ENCODE results near the gene MYO3A.
"Not testable (repeated sequence)": the region's sequence is repeated elsewhere in the genome, so short reads cannot be mapped to it uniquely, and the experiment has no call there.

The MYO3A gene

DNA sequence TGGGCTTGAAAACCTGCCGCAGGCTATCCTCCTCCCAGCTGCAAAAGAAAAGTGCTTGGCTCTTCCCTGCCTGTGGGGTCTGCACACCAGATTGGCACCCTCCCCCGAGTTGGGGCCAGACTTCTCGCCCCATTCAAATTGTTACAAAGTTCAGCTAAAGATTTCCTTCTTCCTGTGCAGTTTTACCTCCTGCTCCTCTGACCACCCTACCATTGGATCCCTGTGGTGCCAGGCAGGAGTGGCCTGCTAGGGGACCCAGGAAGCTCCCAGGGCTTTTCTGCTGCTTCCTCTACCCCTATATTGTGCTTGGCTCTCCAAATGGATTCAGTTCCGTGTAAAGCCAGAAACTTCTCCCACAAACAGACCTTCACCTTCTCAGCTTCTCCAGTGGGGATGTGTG lies 147.4 kb downstream of the MYO3A start:
- no peak for DNase-seq (ENCODE audit: low read depth, low spot score)

DNA sequence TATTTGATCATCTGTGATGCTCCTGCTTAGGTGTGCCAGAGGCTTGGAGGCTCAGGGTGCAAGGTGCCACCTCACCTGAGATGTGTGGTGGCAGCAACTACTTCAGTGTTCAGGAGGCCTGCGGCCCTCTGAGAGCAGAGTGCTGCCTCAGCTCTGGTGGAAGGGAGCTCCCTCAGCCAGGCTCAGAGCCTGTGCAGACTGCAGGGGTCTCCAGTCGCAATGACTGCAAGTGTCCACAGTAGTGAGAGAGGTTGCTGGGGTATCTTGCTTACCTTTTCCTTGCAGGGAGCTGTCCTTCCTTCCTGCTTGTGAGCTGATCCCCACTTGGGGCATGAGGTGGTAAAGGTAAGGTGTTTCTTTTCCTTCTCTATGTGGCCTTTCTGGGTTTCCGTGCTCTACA lies 151.5 kb downstream of the MYO3A start:
- DNase-seq (ENCODE audit: low read depth, low spot score): no peak

GRCh38 chr10:26087666-26088065 lies 153.6 kb downstream of the MYO3A start:
- DNase-seq (ENCODE audit: low read depth, low spot score): no peak

GRCh38 chr10:26090026-26090425 lies 156.0 kb downstream of the MYO3A start:
- no peak for DNase-seq (ENCODE audit: low read depth, low spot score)

GRCh38 chr10:26090762-26091161 lies 156.7 kb downstream of the MYO3A start:
- no peak for DNase-seq (ENCODE audit: low read depth, low spot score)

DNA sequence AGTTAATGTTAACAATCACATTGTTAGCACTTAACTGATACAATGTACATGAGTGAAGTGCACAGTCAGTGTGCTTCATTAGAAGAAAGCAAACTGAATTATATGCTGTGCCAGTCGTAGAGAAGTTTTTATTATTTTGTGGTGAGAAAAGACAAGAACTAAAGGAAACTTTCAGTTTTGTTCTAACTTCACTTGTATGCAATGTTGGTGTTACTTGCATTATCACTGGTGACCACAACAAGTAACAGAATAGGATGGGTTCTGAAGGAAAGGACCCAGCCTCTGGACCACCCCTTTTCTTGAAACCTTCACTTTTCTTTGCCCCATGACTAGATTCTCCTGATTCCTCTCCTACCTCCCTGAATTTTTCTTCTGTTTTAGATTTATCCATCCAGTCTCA lies 159.2 kb downstream of the MYO3A start:
- no peak for DNase-seq (ENCODE audit: low read depth, low spot score)

GRCh38 chr10:26095781-26096180 lies 161.8 kb downstream of the MYO3A start:
- no peak for DNase-seq (ENCODE audit: low read depth, low spot score)

DNA sequence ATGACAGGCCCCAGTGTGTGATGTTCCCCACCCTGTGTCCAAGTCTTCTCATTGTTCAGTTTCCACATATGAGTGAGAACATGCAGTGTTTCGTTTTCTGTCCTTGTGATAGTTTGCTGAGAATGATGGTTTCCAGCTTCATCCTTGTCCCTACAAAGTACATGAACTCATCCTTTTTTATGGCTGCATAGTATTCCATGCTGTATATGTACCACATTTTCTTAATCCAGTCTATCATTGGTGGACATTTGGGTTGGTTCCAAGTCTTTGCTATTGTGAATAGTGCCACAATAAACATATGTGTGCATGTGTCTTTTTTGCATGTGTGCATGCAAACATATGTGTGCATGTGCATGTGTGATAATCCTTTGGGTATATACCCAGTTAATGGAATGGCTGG lies 163.5 kb downstream of the MYO3A start:
- not testable (repeated sequence) for DNase-seq (ENCODE audit: low read depth, low spot score)

- DNase-seq (ENCODE audit: low read depth, low spot score): no peak
Observed at GRCh38 chr10:26112532-26112931, 178.5 kb downstream of the MYO3A start.

DNA sequence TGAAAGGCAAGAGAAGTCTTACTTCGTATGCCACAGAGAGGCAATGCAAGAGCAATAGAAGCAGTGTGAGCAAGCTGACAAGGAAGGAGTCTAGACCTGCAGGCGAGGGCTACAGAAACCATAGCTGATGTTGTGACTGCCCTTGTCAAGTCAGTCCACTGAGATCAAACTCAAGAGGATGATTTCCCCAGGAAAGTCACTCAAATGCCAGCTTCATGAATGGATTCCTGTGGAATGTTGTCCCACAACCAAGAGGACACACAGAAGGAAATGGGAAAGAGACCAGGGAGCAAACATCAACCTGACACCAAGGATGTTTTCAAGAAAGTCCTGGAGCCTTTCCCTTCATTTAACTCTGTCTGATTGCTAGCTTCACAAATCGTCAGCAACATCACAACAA lies 204.6 kb downstream of the MYO3A start:
- DNase-seq (ENCODE audit: low read depth, low spot score): no peak

GRCh38 chr10:26156019-26156418 lies 222.0 kb downstream of the MYO3A start:
- DNase-seq (ENCODE audit: low read depth, low spot score): no peak

GRCh38 chr10:26157734-26158133 lies 223.7 kb downstream of the MYO3A start:
- no peak for DNase-seq (ENCODE audit: low read depth, low spot score)

GRCh38 chr10:26169466-26169865 lies 235.4 kb downstream of the MYO3A start:
- no peak for DNase-seq (ENCODE audit: low read depth, low spot score)

DNA sequence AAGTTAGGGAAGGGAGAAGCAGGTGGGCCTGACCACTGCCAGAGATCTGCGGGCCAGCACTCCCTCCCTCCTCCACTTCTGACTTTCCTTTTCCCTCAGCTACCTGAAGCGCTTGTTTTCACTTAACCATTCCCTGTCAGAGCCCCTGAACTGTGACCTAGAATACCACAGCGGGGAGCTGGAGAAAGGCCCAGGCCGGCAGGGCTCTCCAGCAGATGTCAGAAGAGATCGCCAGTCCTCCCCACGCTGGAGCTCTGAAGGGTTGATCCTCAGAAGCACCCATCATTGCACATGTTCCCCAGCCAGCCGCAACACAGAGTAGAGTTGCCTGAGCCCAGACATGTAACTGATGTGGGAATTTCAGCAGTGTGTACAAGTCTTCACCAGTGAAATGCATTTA lies 238.1 kb downstream of the MYO3A start:
- no peak for DNase-seq (ENCODE audit: low read depth, low spot score)

- DNase-seq (ENCODE audit: low read depth, low spot score): no peak
Observed at GRCh38 chr10:26173837-26174236, 239.8 kb downstream of the MYO3A start.

DNA sequence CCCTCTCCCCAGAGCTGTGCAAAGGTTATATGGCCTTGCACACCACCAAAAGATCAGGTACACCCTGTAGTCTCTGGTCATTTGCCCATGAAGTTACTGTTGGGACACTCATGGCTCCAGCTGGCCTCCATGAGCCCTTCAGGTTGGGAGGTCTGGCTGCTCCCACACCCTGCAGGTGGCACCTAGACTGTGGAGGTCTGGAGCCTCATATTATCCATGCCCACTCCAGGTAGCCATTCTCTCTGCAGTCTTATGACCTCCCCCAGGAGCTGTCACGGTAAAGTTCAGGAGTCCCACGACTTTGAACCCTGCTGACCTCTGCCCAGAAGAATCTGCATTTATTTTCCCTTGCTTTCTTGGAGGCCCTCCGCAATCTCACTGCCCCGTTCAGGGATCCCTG lies 243.3 kb downstream of the MYO3A start:
- no peak for DNase-seq (ENCODE audit: low read depth, low spot score)

DNA sequence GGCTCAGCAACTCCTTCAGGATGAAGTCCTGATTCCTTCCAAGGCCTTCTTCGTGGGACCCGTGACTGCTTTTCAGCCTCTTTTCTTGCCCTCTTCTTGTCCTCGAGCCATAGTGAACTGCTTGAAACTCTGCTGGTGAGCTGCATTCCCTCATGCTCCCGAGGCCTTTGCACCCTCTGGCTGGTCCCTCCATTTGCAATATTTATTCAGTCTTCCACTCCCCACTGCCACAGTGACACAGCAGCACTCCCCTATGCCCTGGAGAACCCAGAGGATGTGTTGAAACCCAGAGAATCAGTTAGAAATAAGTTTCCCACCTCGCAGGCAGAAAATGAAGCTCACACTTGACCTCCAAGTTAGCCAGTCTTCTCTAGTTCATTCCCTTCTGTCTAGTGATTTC lies 260.2 kb downstream of the MYO3A start:
- DNase-seq (ENCODE audit: low read depth, low spot score): no peak

GRCh38 chr10:26197248-26197647 lies 263.2 kb downstream of the MYO3A start:
- no peak for DNase-seq (ENCODE audit: low read depth, low spot score)

- DNase-seq (ENCODE audit: low read depth, low spot score): no peak
Observed at GRCh38 chr10:26198119-26198518, 264.1 kb downstream of the MYO3A start.

DNA sequence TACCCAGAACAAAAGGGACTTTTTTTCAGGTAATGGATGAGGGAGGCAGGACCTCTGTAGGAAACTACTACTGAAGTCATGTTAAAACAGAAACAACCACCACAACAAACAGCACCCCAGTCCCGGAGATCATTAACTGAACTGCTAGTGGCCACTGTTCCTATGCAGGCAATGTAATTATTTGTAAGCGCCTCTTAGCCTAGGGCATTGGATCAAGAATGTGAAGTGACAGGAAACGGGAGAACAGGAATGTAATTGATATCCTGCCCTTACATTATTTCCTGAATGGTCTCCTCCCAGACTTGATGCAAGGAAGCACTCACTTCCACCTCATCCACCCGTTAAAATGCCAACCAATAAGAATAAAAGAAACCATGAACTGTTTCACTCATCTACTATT lies 265.8 kb downstream of the MYO3A start:
- DNase-seq (ENCODE audit: low read depth, low spot score): no peak

DNA sequence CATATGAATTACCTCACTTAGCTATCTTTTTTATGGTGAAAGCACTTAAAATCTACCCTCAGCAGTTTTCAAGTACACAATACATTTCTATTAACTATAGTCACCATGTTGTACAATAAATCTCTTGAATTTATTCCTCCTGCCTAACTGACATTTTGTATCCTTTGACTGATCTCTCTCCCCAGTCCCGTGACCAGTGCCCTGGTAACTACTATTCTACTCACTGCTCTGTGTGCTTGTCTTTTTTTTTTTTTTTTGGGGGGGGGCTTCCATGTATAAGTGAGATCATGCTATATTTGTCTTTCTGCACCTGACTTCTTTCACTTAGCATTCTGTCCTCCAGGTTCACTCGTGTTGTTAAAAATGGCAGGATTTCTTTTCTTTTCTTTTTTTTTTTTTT lies 271.2 kb downstream of the MYO3A start:
- no peak for DNase-seq (ENCODE audit: low read depth, low spot score)

DNA sequence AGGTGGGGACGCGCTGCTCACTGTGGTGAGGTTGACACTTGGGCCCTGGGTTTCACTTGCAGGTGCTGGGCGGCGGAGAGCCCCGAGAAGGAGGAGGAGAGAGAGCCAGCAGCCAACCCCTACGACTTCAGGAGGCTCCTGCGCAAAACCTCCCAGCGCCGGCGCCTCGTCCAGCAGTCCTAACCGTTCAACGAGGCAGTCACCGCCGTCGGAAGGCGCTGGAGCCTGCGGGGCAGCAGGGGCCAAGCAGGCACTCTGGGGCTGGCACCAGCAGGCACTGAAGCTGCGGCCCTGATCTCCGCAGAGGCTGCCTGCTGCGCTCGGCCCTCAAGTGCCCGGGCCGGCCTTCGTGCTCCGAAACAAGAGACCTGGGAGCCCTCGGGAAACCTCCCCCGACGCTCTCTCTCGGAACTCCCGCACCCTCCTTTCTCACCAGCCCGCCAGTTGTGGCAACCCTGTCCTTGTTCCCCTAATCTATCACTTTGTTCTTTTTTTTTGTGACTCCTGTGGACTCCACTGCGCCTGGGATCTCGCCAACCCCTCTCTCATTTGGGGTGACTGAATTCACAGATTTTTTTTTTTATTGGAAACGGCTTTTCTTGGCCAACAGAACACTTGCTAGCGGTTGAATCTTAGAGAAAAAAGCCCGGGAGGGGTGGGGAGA lies 277.9 kb downstream of the MYO3A start:
- no peak for DNase-seq (ENCODE audit: low read depth, low spot score)

- no peak for DNase-seq (ENCODE audit: low read depth, low spot score)
Observed at GRCh38 chr10:26212511-26212910, 278.5 kb downstream of the MYO3A start.

GRCh38 chr10:26213157-26213800 lies 279.2 kb downstream of the MYO3A start:
- no peak for DNase-seq (ENCODE audit: low read depth, low spot score)
